Brain microvascular endothelial cell (primary cell): Measurements from ENCODE around the gene MYLK4.

Source experiments
- DNase-seq: peaks from one replicate; pipeline ENCODE4 v3.0.0-alpha.2; 2020
- H3K27ac ChIP-seq: fragments of 250-450 bp; sonication (Bioruptor Pico); 2 replicates; pipeline ENCODE4 v1.5.1; 2020; ENCODE audit warnings: mild to moderate bottlenecking, moderate library complexity
- H3K27me3 ChIP-seq: fragments of 250-450 bp; sonication (Bioruptor Pico); replicated peaks from 2 replicates; pipeline ENCODE4 v1.5.1; 2020; ENCODE audit warnings: mild to moderate bottlenecking
- H3K36me3 ChIP-seq: fragments of 250-450 bp; sonication (Bioruptor Pico); replicated peaks from 2 replicates; pipeline ENCODE4 v1.5.1; 2020; ENCODE audit warnings: mild to moderate bottlenecking
- H3K4me3 ChIP-seq: 2 replicates; pipeline ENCODE4 v1.5.1; 2011; ENCODE audit warnings: low read depth, mild to moderate bottlenecking, control low read depth, low read length, moderate library complexity
- CTCF ChIP-seq: IDR thresholded peaks from 2 replicates; pipeline ENCODE4 v1.5.1; 2011; ENCODE audit warnings: low read depth, mild to moderate bottlenecking, moderate library complexity, low read length, control low read depth, inconsistent platforms; ENCODE audit errors: missing control alignments
- in situ Hi-C: cut with HindIII; loops from 2 replicates; pipeline ENCODE4 v1.10.0; 2017; ENCODE audit warnings: low sequenced_read_pairs, low pct_ligation_motif_present

The MYLK4 gene

GRCh38 chr6:2733736-2734480, 16.8 kb downstream of the MYLK4 start:
- H3K36me3 ChIP-seq: no peaks in the 10 kb centered on the region
- no peaks in the 10 kb centered on the region for H3K27me3 ChIP-seq
- no peak for DNase-seq
- H3K27ac ChIP-seq: no peak overlapping the region
- H3K4me3 ChIP-seq: no peak overlapping the region
- in situ Hi-C loops: no loop called here
- no peak for TF ChIP-seq CTCF

DNA sequence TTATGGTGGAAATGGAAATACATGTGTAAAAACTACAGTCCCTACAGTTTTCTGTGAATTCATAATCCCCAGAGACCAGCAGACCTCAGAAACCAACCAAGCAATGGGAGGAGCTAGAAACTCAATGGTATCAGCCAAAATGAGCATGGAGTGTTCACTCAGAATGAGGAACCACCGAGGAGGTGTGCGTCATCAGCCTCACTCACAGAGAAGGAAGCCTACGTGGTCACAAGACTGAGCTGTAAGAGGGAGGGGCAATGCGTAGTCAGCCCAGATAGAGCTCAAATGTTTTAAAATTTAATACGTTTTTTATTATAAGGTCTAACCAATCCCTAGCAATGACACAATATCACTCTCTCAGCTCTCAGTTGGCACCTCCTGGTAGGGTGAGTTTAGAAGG, 17.4 kb downstream of the MYLK4 start:
- Histone ChIP-seq H3K27me3 (no peaks in the 10 kb centered on the region), H3K27ac (no peak overlapping the region), H3K36me3 (no peaks in the 10 kb centered on the region), H3K4me3 (no peak overlapping the region)
- in situ Hi-C loops: no loop called here
- TF ChIP-seq CTCF: no peak
- DNase-seq: peak; percentile 60

DNA sequence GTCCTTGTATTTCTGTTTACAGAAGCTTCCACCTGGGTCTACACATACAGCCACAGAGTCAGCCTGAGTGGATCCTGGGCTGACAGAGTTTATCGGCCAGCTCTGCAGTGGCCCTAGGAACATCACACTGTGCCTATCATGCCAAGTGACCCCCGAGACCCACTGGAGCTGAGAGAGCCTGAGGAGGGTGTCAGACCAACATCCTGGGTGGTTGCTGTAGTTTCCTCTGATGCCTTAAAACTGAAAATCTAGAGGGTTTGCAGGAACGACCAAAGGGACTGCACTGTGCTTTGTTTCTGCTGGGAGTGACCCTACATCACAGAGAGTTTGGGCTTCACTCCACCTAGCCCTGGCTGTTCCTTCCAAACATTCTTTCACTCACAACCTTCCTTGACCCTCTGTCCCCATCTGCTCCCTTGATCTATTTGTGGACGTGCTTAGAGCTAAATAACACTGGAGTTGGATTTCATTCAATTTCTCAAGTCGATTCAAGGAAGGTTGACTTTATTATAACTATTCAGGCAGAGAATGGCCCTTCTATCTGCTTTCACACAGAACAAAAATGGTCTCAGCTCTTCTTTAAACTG, 18.1 kb downstream of the MYLK4 start:
- Histone ChIP-seq H3K36me3 (no peaks in the 10 kb centered on the region), H3K27ac (no peak overlapping the region), H3K4me3 (no peak overlapping the region), H3K27me3 (no peaks in the 10 kb centered on the region)
- DNase-seq: no peak
- in situ Hi-C loops: no loop called here
- TF ChIP-seq CTCF: no peak

GRCh38 chr6:2731281-2731909, 19.3 kb downstream of the MYLK4 start:
- in situ Hi-C loops: no loop called here

DNA sequence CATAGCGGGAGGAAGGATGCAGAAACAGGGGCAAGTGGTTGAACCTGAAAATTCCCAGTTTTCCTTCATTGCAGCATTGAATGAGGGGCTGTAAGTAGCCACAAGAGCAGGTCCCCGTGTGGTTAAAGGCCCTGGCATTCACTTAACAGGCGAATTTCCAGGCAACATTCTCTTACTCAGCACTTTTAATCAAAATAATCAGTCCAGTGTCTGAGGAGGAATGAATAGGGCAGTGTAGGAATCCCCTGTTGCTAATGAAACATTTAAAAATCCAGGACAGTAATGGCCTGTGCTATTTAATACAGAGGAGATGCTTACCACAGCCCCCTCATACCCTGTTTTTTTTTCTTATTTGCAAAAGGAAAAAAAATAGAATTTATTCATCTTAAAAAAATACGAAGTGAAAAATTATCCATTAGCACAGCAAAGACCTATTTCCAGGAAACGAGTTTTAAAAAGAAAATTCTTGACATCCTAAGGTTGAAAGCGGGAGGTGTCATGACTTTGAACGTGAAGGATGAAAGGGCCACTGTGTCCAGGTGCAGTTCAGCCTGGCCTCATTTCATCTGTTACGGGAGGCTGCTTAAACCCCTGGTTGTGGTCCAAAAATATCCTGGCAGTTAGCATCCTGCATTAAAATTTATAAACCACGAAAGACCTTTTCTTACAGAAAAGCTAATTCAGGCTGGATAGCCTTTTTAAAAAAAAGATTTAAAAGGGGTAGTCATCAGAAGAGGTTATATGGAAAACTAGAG, 20.2 kb downstream of the MYLK4 start:
- H3K36me3 ChIP-seq: no peaks in the 10 kb centered on the region
- H3K27me3 ChIP-seq: no peaks in the 10 kb centered on the region
- H3K4me3 ChIP-seq: no peak overlapping the region
- no peak for DNase-seq
- in situ Hi-C loops: no loop called here
- TF ChIP-seq CTCF: no peak
- H3K27ac ChIP-seq: no peak overlapping the region

More at GRCh38 chr6:2731281-2731909, 19.3 kb downstream of the MYLK4 start:
- Histone ChIP-seq H3K27me3 (no peaks in the 10 kb centered on the region), H3K36me3 (no peaks in the 10 kb centered on the region), H3K4me3 (no peak overlapping the region), H3K27ac (no peak overlapping the region)
- DNase-seq: no peak
- TF ChIP-seq CTCF: no peak
